ENCODE results near the gene RPAP2.
"Not testable (repeated sequence)": the region's sequence is repeated elsewhere in the genome, so short reads cannot be mapped to it uniquely, and the experiment has no call there.

The RPAP2 gene

DNA sequence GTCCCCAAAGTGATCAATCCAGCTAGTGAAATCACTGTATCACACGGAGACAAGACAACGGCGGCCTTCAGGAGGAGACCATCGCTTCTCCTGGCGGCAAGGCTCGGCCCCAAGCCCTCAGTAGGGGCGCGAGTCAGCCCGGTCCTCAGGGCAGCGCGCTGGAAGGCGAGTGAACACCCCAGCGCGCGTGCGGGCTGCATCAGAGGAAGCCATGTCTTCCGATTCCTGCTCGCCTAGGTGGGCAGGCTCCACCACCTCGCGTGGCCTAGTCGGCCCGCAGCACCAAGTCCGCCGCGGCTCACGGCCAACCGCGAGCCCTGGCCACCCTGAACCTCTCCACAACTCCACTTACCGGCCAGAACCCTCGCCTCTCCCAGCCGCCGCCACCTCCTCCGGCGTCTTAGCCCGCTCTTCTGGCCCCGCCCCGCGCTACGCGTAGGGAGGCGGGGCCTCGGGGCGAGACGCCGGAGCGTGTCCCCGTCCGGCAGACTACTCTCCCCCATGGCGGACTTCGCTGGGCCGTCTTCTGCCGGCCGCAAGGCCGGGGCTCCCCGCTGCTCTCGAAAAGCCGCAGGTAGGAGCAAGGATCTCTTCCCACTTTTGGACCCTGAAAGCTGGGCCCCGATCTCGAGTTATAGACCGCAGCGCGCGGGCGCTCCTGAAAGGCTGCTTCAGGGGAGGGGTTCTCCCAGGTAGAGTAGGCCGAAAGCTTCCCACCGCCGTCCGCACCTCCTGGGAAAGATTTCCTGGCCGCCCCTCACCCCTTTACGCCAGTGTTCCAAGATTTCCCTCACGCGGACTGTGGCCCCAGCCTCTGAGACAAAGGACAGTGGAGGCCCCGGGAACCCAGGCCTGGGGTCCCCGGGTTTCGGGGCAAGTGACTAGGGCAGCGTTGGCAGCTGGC, at the start of gene RPAP2, which contains the start of gene GLMN:
Gene RPAP2, plus strand, starts transcription at position 487 of the 904 bp plus-strand sequence. Its CDS starts 15 bp downstream, at position 502.
Gene GLMN, minus strand, starts transcription at position 415 of the 904 bp plus-strand sequence. CDS start 988 bp downstream, outside the sequence.
- H3K27me3 ChIP-seq (ENCODE audit: control insufficient read depth in 5 of 5, insufficient read depth in 4 of 5, low read length in 5 of 5): no peaks in the 10 kb centered on the region
- peak within 1 kb of the TSS; percentile 83 for H3K27ac ChIP-seq (ENCODE audit: low read depth, low read length)
- peak within 1 kb of the TSS; percentile 83 to 98 (median 91) for H3K4me3 ChIP-seq (ENCODE audit: low read depth in 1 of 5, low read length in 5 of 5)
- no peaks in the 10 kb centered on the region for H3K9me3 ChIP-seq (ENCODE audit: control insufficient read depth in 5 of 5, low read length in 5 of 5)
- H3K9ac ChIP-seq (ENCODE audit: low read length in 5 of 5): peak within 1 kb of the TSS; percentile 97 to 98 (median 98)
- peaks cover 0 to 22% (median 16%) of the 10 kb centered on the region in 5 donors for H3K4me1 ChIP-seq (ENCODE audit: control insufficient read depth in 5 of 5, insufficient read depth in 5 of 5, low read length in 5 of 5)
- peaks cover 0 to 10% (median 6%) of the 10 kb centered on the region in 5 donors for H3K36me3 ChIP-seq (ENCODE audit: control insufficient read depth in 5 of 5, insufficient read depth in 5 of 5, low read length in 5 of 5)

DNA sequence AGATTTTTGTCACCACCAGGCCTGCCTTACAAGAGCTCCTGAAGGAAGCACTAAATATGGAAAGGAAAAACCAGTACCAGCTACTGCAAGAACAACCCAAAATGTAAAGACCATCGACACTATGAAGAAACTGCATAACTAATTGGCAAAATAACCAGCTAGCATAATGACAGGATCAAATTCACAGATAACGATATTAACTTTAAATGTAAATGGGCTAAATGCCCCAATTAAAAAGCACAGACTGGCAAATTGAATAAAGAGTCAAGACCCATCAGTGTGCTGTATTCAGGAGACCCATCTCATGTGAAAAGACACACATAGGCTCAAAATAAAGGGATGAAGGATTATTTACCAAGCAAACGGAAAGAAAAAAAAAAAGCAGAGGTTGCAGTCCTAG, 44.1 kb upstream of the RPAP2 start:
- not testable (repeated sequence) for H3K4me1 ChIP-seq (ENCODE audit: control insufficient read depth in 5 of 5, insufficient read depth in 5 of 5, low read length in 5 of 5); H3K4me3 ChIP-seq (ENCODE audit: low read depth in 1 of 5, low read length in 5 of 5); H3K9ac ChIP-seq (ENCODE audit: low read length in 5 of 5); H3K27me3 ChIP-seq (ENCODE audit: control insufficient read depth in 5 of 5, insufficient read depth in 4 of 5, low read length in 5 of 5); H3K9me3 ChIP-seq (ENCODE audit: control insufficient read depth in 5 of 5, low read length in 5 of 5); H3K27ac ChIP-seq (ENCODE audit: low read depth, low read length)
- H3K36me3 ChIP-seq (ENCODE audit: control insufficient read depth in 5 of 5, insufficient read depth in 5 of 5, low read length in 5 of 5): peaks cover 3 to 22% (median 9%) of the 10 kb centered on the region in 5 donors

DNA sequence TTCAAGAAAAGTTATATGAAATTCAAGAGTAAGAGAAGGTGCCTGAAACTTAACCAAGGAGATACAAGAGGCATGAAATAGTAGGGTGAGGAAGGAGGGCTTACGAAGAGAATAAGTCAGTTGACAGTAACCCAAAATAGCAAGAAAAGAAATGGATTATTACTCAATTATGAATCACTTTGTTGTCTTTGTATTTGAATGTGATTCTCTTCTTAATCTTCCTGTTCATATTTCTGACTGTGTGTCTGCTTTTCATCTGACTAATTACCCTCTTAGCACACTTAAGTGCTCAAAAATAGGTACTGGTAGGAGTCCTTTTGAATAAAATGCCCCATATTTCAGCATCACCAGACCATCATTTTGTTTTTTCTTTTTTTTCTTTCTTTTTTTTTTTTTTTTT, 39.5 kb upstream of the RPAP2 start:
- no peak overlapping the region for H3K9ac ChIP-seq (ENCODE audit: low read length in 5 of 5)
- H3K4me3 ChIP-seq (ENCODE audit: low read depth in 1 of 5, low read length in 5 of 5): no peak overlapping the region
- no peaks in the 10 kb centered on the region for H3K9me3 ChIP-seq (ENCODE audit: control insufficient read depth in 5 of 5, low read length in 5 of 5)
- peaks cover 8 to 40% (median 26%) of the 10 kb centered on the region in 5 donors for H3K36me3 ChIP-seq (ENCODE audit: control insufficient read depth in 5 of 5, insufficient read depth in 5 of 5, low read length in 5 of 5)
- H3K27ac ChIP-seq (ENCODE audit: low read depth, low read length): no peak overlapping the region
- H3K27me3 ChIP-seq (ENCODE audit: control insufficient read depth in 5 of 5, insufficient read depth in 4 of 5, low read length in 5 of 5): no peaks in the 10 kb centered on the region
- no peaks in the 10 kb centered on the region for H3K4me1 ChIP-seq (ENCODE audit: control insufficient read depth in 5 of 5, insufficient read depth in 5 of 5, low read length in 5 of 5)

DNA sequence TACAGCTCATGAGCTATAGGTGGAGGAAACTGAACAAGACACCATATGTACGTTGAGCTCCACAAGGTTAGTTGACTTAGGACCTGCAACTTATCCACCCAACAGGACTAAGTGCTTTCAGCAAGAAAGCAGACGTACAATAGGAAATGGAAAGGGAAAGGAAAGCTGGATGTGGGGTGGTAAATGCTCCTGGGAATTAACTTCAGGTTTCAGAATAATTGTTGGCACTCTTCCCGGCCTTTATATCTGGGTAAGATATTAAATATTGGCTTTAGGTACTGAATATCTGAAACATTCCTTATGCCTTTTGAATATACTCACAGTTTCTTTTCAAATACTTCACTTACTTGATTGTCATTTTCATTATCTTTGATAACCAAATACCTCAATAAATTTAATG, 36.3 kb upstream of the RPAP2 start:
- peaks cover 8 to 34% (median 29%) of the 10 kb centered on the region in 5 donors for H3K36me3 ChIP-seq (ENCODE audit: control insufficient read depth in 5 of 5, insufficient read depth in 5 of 5, low read length in 5 of 5)

DNA sequence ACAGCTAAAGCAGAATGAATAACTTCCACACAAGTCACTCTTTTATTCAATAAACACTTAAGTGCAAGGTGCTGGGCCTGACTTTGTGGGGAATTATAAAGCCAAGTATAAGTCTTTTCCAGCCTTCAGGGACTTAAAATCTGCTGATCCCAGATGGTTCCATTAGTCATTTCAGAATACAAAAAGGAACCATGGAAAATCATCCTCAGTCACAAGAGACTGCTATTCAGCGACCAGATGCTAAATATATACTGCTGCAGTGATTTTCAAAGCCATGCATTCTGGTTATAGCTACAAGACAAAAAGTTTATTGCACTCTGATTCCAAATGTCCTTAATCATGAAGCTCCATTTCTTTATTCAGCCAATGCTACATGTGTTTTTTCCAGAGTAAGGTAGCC, 25.8 kb upstream of the RPAP2 start:
- Histone ChIP-seq H3K9ac (ENCODE audit: low read length in 5 of 5) (no peak overlapping the region), H3K36me3 (ENCODE audit: control insufficient read depth in 5 of 5, insufficient read depth in 5 of 5, low read length in 5 of 5) (peaks cover 11 to 31% (median 25%) of the 10 kb centered on the region in 5 donors), H3K9me3 (ENCODE audit: control insufficient read depth in 5 of 5, low read length in 5 of 5) (no peaks in the 10 kb centered on the region), H3K27ac (ENCODE audit: low read depth, low read length) (no peak overlapping the region), H3K4me1 (ENCODE audit: control insufficient read depth in 5 of 5, insufficient read depth in 5 of 5, low read length in 5 of 5) (no peaks in the 10 kb centered on the region), H3K27me3 (ENCODE audit: control insufficient read depth in 5 of 5, insufficient read depth in 4 of 5, low read length in 5 of 5) (no peaks in the 10 kb centered on the region), H3K4me3 (ENCODE audit: low read depth in 1 of 5, low read length in 5 of 5) (no peak overlapping the region)

More for the DNA sequence above, 36.3 kb upstream of the RPAP2 start:
- H3K9ac ChIP-seq (ENCODE audit: low read length in 5 of 5): no peak overlapping the region
- H3K4me1 ChIP-seq (ENCODE audit: control insufficient read depth in 5 of 5, insufficient read depth in 5 of 5, low read length in 5 of 5): no peaks in the 10 kb centered on the region
- no peak overlapping the region for H3K27ac ChIP-seq (ENCODE audit: low read depth, low read length)
- no peaks in the 10 kb centered on the region for H3K27me3 ChIP-seq (ENCODE audit: control insufficient read depth in 5 of 5, insufficient read depth in 4 of 5, low read length in 5 of 5)
- H3K9me3 ChIP-seq (ENCODE audit: control insufficient read depth in 5 of 5, low read length in 5 of 5): no peaks in the 10 kb centered on the region
- no peak overlapping the region for H3K4me3 ChIP-seq (ENCODE audit: low read depth in 1 of 5, low read length in 5 of 5)

DNA sequence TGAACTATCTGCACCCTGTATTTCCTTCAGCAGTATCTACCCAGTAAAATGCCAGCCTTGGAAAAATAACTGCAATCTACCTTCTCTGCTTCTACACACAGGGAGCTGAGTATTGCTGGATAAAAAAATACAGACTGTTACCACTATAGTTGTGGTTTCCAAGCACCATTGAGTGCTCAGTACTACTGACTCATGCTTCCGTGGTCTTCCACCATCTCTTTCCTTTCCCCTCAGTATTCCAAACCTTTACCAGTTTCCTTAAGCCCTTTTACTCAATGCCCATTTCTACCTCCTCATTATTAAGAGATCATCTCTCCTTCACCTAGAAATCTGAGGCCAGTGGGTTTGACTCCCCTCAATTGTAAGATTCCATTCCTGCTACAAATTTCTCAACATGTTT, 23.9 kb upstream of the RPAP2 start:
- no peak overlapping the region for H3K9ac ChIP-seq (ENCODE audit: low read length in 5 of 5)
- H3K27ac ChIP-seq (ENCODE audit: low read depth, low read length): no peak overlapping the region
- H3K9me3 ChIP-seq (ENCODE audit: control insufficient read depth in 5 of 5, low read length in 5 of 5): no peaks in the 10 kb centered on the region
- no peak overlapping the region for H3K4me3 ChIP-seq (ENCODE audit: low read depth in 1 of 5, low read length in 5 of 5)
- H3K4me1 ChIP-seq (ENCODE audit: control insufficient read depth in 5 of 5, insufficient read depth in 5 of 5, low read length in 5 of 5): no peaks in the 10 kb centered on the region
- peaks cover 15 to 32% (median 27%) of the 10 kb centered on the region in 5 donors for H3K36me3 ChIP-seq (ENCODE audit: control insufficient read depth in 5 of 5, insufficient read depth in 5 of 5, low read length in 5 of 5)
- no peaks in the 10 kb centered on the region for H3K27me3 ChIP-seq (ENCODE audit: control insufficient read depth in 5 of 5, insufficient read depth in 4 of 5, low read length in 5 of 5)

DNA sequence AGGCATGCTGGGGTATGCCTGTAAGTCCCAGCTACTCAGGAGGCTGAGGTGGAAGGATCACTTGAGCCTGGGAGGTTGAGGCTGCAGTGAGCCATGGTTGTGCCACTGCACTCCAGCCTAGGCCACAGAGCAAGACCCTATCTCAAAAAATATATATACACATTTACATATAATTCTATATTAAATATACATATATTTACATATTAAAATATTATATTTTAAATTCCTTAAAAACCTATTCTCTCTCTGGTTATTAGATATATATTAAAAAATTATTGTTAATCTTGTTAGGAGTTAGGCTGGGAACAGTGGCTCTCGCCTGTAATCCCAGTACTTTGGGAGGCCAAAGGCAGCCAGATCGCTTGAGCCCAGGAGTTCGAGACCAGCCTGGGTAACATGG, 22.8 kb upstream of the RPAP2 start:
- Histone ChIP-seq H3K36me3 (ENCODE audit: control insufficient read depth in 5 of 5, insufficient read depth in 5 of 5, low read length in 5 of 5) (peaks cover 12 to 33% (median 26%) of the 10 kb centered on the region in 5 donors), H3K27ac (ENCODE audit: low read depth, low read length) (no peak overlapping the region)

DNA sequence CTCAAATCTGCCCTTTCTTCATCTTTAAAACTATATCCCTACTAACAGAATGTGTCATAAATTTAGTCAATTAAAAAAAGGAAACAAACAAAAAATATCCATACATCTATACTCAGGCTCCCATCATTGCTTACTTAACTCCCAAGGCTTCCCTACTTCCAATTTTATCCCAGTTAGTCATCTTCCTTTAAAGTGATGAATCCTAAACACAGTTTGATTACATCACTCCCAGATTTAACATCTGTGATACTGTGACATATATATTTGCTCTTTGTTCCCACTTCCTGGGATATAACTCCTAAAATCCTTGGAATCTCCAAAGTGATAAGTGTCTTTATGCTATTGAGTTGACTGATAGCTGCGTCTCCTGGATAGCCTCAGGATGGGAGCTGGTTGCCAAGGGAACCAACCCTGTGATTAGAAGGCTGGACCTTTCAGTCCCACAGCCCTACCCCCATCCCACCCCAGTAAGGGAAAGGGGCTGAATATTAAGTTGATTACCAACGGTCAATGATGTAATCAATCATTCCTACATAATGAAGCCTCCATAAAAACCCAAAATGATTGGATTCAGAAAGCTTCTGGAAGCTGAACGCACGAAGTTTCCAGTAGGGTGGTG, 21.6 kb upstream of the RPAP2 start:
- no peaks in the 10 kb centered on the region for H3K4me1 ChIP-seq (ENCODE audit: control insufficient read depth in 5 of 5, insufficient read depth in 5 of 5, low read length in 5 of 5)
- no peak overlapping the region for H3K4me3 ChIP-seq (ENCODE audit: low read depth in 1 of 5, low read length in 5 of 5)
- no peak overlapping the region for H3K27ac ChIP-seq (ENCODE audit: low read depth, low read length)
- peaks cover 12 to 33% (median 22%) of the 10 kb centered on the region in 5 donors for H3K36me3 ChIP-seq (ENCODE audit: control insufficient read depth in 5 of 5, insufficient read depth in 5 of 5, low read length in 5 of 5)
- no peak overlapping the region for H3K9ac ChIP-seq (ENCODE audit: low read length in 5 of 5)
- no peaks in the 10 kb centered on the region for H3K27me3 ChIP-seq (ENCODE audit: control insufficient read depth in 5 of 5, insufficient read depth in 4 of 5, low read length in 5 of 5)
- no peaks in the 10 kb centered on the region for H3K9me3 ChIP-seq (ENCODE audit: control insufficient read depth in 5 of 5, low read length in 5 of 5)

More for the DNA sequence above, 22.8 kb upstream of the RPAP2 start:
- Histone ChIP-seq H3K9me3 (ENCODE audit: control insufficient read depth in 5 of 5, low read length in 5 of 5) (no peaks in the 10 kb centered on the region), H3K4me1 (ENCODE audit: control insufficient read depth in 5 of 5, insufficient read depth in 5 of 5, low read length in 5 of 5) (no peaks in the 10 kb centered on the region), H3K27me3 (ENCODE audit: control insufficient read depth in 5 of 5, insufficient read depth in 4 of 5, low read length in 5 of 5) (no peaks in the 10 kb centered on the region), H3K9ac (ENCODE audit: low read length in 5 of 5) (no peak overlapping the region), H3K4me3 (ENCODE audit: low read depth in 1 of 5, low read length in 5 of 5) (no peak overlapping the region)

DNA sequence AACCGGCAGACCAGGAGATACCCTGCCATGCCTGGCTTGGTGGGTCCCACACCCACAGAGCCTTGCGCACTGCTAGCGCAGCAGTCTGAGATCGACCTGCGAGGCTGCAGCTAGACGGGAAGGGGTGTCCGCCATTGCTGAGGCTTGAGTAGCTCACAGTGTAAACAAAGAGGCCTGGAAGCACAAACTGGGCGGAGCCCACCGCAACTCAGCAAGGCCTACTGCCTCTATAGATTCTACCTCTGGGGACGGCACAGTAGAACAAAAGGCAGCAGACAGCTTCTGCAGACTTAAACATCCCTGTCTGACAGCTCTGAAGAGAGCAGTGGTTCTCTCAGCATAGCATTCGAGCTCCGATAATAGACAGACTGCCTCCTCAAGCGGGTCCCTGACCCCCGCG, 19.1 kb upstream of the RPAP2 start:
- not testable (repeated sequence) for H3K27me3 ChIP-seq (ENCODE audit: control insufficient read depth in 5 of 5, insufficient read depth in 4 of 5, low read length in 5 of 5); H3K27ac ChIP-seq (ENCODE audit: low read depth, low read length); H3K9ac ChIP-seq (ENCODE audit: low read length in 5 of 5); H3K9me3 ChIP-seq (ENCODE audit: control insufficient read depth in 5 of 5, low read length in 5 of 5); H3K4me1 ChIP-seq (ENCODE audit: control insufficient read depth in 5 of 5, insufficient read depth in 5 of 5, low read length in 5 of 5); H3K4me3 ChIP-seq (ENCODE audit: low read depth in 1 of 5, low read length in 5 of 5)
- H3K36me3 ChIP-seq (ENCODE audit: control insufficient read depth in 5 of 5, insufficient read depth in 5 of 5, low read length in 5 of 5): peaks cover 4 to 19% (median 13%) of the 10 kb centered on the region in 5 donors

DNA sequence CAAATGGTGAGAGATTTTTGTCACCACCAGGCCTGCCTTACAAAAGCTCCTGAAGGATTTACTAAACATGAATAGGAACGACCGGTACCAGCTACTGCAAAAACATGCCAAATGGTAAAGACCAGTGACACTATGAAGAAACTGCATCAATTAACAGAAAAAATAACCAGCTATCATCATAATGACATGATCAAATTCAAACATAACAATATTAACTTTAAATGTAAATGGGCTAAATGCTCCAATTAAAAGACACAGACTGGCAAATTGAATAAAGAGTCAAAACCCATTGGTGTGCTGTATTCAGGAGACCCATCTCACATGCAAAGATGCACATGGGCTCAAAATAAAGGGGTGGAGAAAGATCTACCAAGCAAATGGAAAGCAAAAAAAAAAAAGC, 17.4 kb upstream of the RPAP2 start:
- not testable (repeated sequence) for H3K9ac ChIP-seq (ENCODE audit: low read length in 5 of 5); H3K9me3 ChIP-seq (ENCODE audit: control insufficient read depth in 5 of 5, low read length in 5 of 5); H3K27ac ChIP-seq (ENCODE audit: low read depth, low read length); H3K4me1 ChIP-seq (ENCODE audit: control insufficient read depth in 5 of 5, insufficient read depth in 5 of 5, low read length in 5 of 5); H3K4me3 ChIP-seq (ENCODE audit: low read depth in 1 of 5, low read length in 5 of 5); H3K27me3 ChIP-seq (ENCODE audit: control insufficient read depth in 5 of 5, insufficient read depth in 4 of 5, low read length in 5 of 5)
- H3K36me3 ChIP-seq (ENCODE audit: control insufficient read depth in 5 of 5, insufficient read depth in 5 of 5, low read length in 5 of 5): peaks cover 4 to 14% (median 12%) of the 10 kb centered on the region in 5 donors

All from subcutaneous abdominal adipose tissue (tissue), 5 donors.